Measurements from ENCODE around the gene CGB5. TPM values are rescaled to one million over a fixed set of nuclear protein-coding genes. Genes with fewer than 3 reads are reported as not detected.

Gene CGB5
- total and polyA plus RNA-seq, 2 donors (not counting 3 experiments of a cell fraction or from before 2014, with no cell fraction given) = not detected

DNA sequence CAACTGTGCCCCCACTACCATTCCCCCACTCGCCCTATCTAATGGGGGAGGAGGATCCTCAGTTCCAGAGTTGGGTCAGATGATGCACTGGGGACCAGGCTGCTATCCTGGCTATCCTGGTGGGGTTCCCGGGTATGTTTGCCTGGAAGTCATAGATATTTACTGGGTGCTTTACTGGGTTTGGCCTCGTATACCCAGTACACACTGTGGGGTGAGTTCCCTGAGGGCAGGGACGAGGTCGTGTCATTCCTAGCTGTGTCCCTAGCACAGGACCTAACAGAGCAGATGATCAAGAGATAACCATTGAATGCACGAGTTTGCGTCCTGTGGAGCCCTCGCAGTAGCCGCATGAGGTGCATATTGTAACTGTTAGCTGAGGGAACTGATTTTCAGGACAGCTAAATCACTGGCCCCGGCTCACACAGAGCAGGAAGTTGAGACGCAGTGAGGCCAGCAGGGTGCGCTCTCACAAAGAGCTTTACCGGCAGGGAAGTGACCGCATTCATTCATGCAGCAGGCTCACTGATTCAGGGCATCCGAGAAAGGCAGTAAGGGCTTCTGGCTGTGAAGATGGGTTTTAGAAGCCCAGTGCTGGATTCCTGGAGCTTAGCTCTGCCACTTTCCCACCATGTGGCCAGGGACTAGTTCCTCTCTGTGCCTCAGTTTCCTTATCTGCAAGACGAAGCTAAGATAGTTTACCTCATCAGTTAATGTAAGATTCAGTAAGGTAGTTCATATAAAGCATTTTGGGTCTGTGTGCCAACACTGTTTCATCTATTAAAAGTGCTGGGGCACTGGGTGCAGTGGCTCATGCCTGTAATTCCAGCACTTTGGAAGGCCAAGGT, 43.9 kb upstream of the CGB5 start:
- intact Hi-C loops (cut with micrococcal nuclease) (loop anchor here (1.0 to 10.0 kb wide), 4 partner anchors 75 to 365 kb away; partner anchors contain the start of genes DBP, HRC and TRPM4), dilution Hi-C loops (cut with MboI; ENCODE audit: extremely low pct_ligation_motif_present, low sequenced_read_pairs) (no loop called here)
- Histone ChIP-seq H3K9me3 (replicated peaks; ENCODE audit: control insufficient read depth, insufficient read depth, low read length) (no peaks in the 10 kb centered on the region), H3K4me1 (ENCODE audit: control insufficient read depth, extremely low read depth, insufficient read depth, low read length) (peaks cover under 1% of the 10 kb centered on the region), H3K79me2 (ENCODE audit: control insufficient read depth, insufficient read depth, low read length) (peaks cover 29% of the 10 kb centered on the region), H3K27me3 (ENCODE audit: control insufficient read depth in 2 of 2, insufficient read depth in 2 of 2, low read length in 2 of 2) (no peaks in the 10 kb centered on the region), H3K36me3 (ENCODE audit: control insufficient read depth in 2 of 2, extremely low read depth in 1 of 2, insufficient read depth in 2 of 2, low read length in 2 of 2) (peaks cover 4 to 7% of the 10 kb centered on the region in 2 experiments), H4K20me1 (replicated peaks; ENCODE audit: control insufficient read depth, extremely low read depth, insufficient read depth, low read length) (no peaks in the 10 kb centered on the region), H2AFZ (ENCODE audit: low read depth, low read length) (no peak overlapping the region), H3K27ac (ENCODE audit: insufficient read depth, low read depth, low read length) (no peak overlapping the region), H3K4me3 (replicated peaks in 1 of 3; ENCODE audit: insufficient read depth in 1 of 3, low read depth in 1 of 3, low read length in 3 of 3) (no peak overlapping the region), H3K4me2 (ENCODE audit: insufficient read depth, low read length) (no peak overlapping the region), H3K9me1 (replicated peaks; ENCODE audit: control insufficient read depth, extremely low read depth, insufficient read depth, low read length) (no peaks in the 10 kb centered on the region), H3K9ac (replicated peaks; ENCODE audit: extremely low read depth, insufficient read depth, low read length) (no peak overlapping the region)
- FAIRE-seq (peak; percentile 87), DNase-seq (ENCODE audit: low read depth, low spot score) (peak; percentile 64)
- TF ChIP-seq, protein P1, sequence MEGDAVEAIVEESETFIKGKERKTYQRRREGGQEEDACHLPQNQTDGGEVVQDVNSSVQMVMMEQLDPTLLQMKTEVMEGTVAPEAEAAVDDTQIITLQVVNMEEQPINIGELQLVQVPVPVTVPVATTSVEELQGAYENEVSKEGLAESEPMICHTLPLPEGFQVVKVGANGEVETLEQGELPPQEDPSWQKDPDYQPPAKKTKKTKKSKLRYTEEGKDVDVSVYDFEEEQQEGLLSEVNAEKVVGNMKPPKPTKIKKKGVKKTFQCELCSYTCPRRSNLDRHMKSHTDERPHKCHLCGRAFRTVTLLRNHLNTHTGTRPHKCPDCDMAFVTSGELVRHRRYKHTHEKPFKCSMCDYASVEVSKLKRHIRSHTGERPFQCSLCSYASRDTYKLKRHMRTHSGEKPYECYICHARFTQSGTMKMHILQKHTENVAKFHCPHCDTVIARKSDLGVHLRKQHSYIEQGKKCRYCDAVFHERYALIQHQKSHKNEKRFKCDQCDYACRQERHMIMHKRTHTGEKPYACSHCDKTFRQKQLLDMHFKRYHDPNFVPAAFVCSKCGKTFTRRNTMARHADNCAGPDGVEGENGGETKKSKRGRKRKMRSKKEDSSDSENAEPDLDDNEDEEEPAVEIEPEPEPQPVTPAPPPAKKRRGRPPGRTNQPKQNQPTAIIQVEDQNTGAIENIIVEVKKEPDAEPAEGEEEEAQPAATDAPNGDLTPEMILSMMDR (IDR thresholded peaks at IDR 0.05; ENCODE audit: extremely low read depth in 1 of 2, insufficient read depth in 1 of 2, low read depth in 1 of 2, low read length in 2 of 2) = peak; percentile 75 to 85
- TF ChIP-seq GATA2 (IDR thresholded peaks at IDR 0.05; ENCODE audit: insufficient read depth, insufficient read length, low read depth, low read length) = no peak
- ChIA-PET CTCF (interaction anchor here (0.6 to 2.2 kb wide), 37 partner anchors 11 to 256 kb away, joined by 3 to 59 read pairs (median 4); partner anchors contain the start of genes CGB7, LHB and NTF4), POLR2A (no interaction called here)
- BruUV-seq (replicated peaks) = no TSS peak

DNA sequence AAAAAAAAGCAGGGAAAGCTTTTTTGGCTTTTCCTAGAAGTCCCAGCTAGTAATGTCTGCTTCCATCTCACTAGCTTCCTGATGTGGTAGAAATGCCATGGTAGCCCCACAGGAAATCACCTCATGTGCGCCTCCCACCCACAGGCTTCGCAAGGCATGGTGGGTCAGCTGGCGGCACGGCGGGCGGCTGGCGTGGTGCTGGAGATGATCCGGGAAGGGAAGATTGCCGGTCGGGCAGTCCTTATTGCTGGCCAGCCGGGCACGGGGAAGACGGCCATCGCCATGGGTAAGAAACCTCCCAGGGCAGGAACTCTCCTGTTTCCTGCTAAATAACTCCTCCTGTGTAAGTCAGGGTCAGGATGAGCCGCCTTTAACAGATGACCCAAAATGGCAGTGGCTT, 39.5 kb upstream of the CGB5 start:
- Histone ChIP-seq H3K27me3 (ENCODE audit: control insufficient read depth in 2 of 2, insufficient read depth in 2 of 2, low read length in 2 of 2) (no peaks in the 10 kb centered on the region), H3K9me1 (replicated peaks; ENCODE audit: control insufficient read depth, extremely low read depth, insufficient read depth, low read length) (no peaks in the 10 kb centered on the region), H3K9ac (replicated peaks; ENCODE audit: extremely low read depth, insufficient read depth, low read length) (no peak overlapping the region), H3K4me1 (ENCODE audit: control insufficient read depth, extremely low read depth, insufficient read depth, low read length) (no peaks in the 10 kb centered on the region), H3K27ac (ENCODE audit: insufficient read depth, low read depth, low read length) (no peak overlapping the region), H3K36me3 (ENCODE audit: control insufficient read depth in 2 of 2, extremely low read depth in 1 of 2, insufficient read depth in 2 of 2, low read length in 2 of 2) (peaks cover 8 to 23% of the 10 kb centered on the region in 2 experiments), H4K20me1 (replicated peaks; ENCODE audit: control insufficient read depth, extremely low read depth, insufficient read depth, low read length) (no peaks in the 10 kb centered on the region), H3K4me2 (ENCODE audit: insufficient read depth, low read length) (no peak overlapping the region), H3K79me2 (ENCODE audit: control insufficient read depth, insufficient read depth, low read length) (peaks cover 3% of the 10 kb centered on the region), H3K9me3 (replicated peaks; ENCODE audit: control insufficient read depth, insufficient read depth, low read length) (no peaks in the 10 kb centered on the region), H2AFZ (ENCODE audit: low read depth, low read length) (no peak overlapping the region), H3K4me3 (replicated peaks in 1 of 3; ENCODE audit: insufficient read depth in 1 of 3, low read depth in 1 of 3, low read length in 3 of 3) (no peak overlapping the region)
- POLR2A ChIA-PET = no interaction called here
- TF ChIP-seq POLR2A (IDR thresholded peaks at IDR 0.05; ENCODE audit: low read depth, low read length) (no peak), JUN (IDR thresholded peaks at IDR 0.05; ENCODE audit: borderline replicate concordance, insufficient read depth, insufficient read length, low read depth) (no peak), EZH2 (IDR thresholded peaks at IDR 0.05; ENCODE audit: borderline replicate concordance, low read depth, low read length, severe bottlenecking) (no peak), GATA2 (IDR thresholded peaks at IDR 0.05; ENCODE audit: insufficient read depth, insufficient read length, low read depth, low read length) (no peak), POLR2AphosphoS5 (IDR thresholded peaks at IDR 0.05; ENCODE audit: insufficient read depth, low read depth, low read length) (no peak), MYC (IDR thresholded peaks at IDR 0.05; ENCODE audit: low read depth, low read length) (no peak), FOS (IDR thresholded peaks at IDR 0.05; ENCODE audit: borderline replicate concordance, insufficient read depth, low read length) (no peak)
- TF ChIP-seq, protein P2, sequence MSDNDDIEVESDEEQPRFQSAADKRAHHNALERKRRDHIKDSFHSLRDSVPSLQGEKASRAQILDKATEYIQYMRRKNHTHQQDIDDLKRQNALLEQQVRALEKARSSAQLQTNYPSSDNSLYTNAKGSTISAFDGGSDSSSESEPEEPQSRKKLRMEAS (IDR thresholded peaks at IDR 0.05; ENCODE audit: insufficient read depth, insufficient read length) = no peak
- TF ChIP-seq, protein P1 (IDR thresholded peaks at IDR 0.05; ENCODE audit: extremely low read depth in 1 of 2, insufficient read depth in 1 of 2, low read depth in 1 of 2, low read length in 2 of 2) = no peak
- intact Hi-C loops (cut with micrococcal nuclease) (no loop called here), dilution Hi-C loops (cut with MboI; ENCODE audit: extremely low pct_ligation_motif_present, low sequenced_read_pairs) (no loop called here)
- no TSS peak for BruUV-seq (replicated peaks)
- no peak for FAIRE-seq
- DNase-seq (ENCODE audit: low read depth, low spot score) = no peak
- CTCF ChIA-PET = interaction anchor here (0.6 to 1.0 kb wide), 2 partner anchors 13 to 171 kb away, joined by 3 to 4 read pairs; no protein-coding TSS in a partner anchor
